ENCODE results near the gene LRP1B.

- TF ChIP-seq CTCF (IDR thresholded peaks at IDR 0.05) (no peak), POLR2A (IDR thresholded peaks at IDR 0.05) (no peak)
Observed at GRCh38 chr2:141560723-141561122, 570.1 kb downstream of the LRP1B start.

Measured in right lobe of liver (tissue), 4 donors.